Astrocyte (in vitro differentiated cells and primary cell): ENCODE data around the gene C1orf198. TPM values are rescaled to one million over a fixed set of nuclear protein-coding genes. Genes with fewer than 3 reads are reported as not detected.
A peak's percentile ranks its signal among the peaks of the same experiment; 100 is the strongest.

Experiments used
- DNase-seq: peaks from one replicate; pipeline ENCODE4 v3.0.0-alpha.2; 2010; ENCODE audit warnings: low read depth
- FAIRE-seq: peaks from 2 replicates; lab custom pipeline; 2011; peaks lifted over from hg19 to GRCh38; lab: Jason Lieb, UNC
- H2AFZ ChIP-seq: 2 replicates; pipeline ENCODE4 v1.6.0; 2012; ENCODE audit warnings: low read depth, low read length, inconsistent platforms
- H3K27ac ChIP-seq: 2 replicates; pipeline ENCODE4 v1.5.1; 2011; ENCODE audit warnings: low read depth, low read length, inconsistent platforms
- H3K27me3 ChIP-seq: 2 replicates; pipeline ENCODE4 v1.6.0; 2011; ENCODE audit warnings: low read length, inconsistent platforms; ENCODE audit not compliant: insufficient read depth
- H3K36me3 ChIP-seq: 2 replicates; pipeline ENCODE4 v1.5.1; 2011; ENCODE audit warnings: low read length, inconsistent platforms; ENCODE audit not compliant: insufficient read depth
- H3K4me1 ChIP-seq: 2 replicates; pipeline ENCODE4 v1.5.1; 2011; ENCODE audit warnings: low read length, inconsistent platforms; ENCODE audit not compliant: insufficient read depth
- H3K4me2 ChIP-seq: 2 replicates; pipeline ENCODE4 v1.6.0; 2012; ENCODE audit warnings: low read length, inconsistent platforms
- H3K4me3 ChIP-seq: 2 replicates; pipeline ENCODE4 v1.5.1; 2011; ENCODE audit warnings: low read depth, mild to moderate bottlenecking, low read length, inconsistent platforms; ENCODE audit not compliant: insufficient read depth
- H3K79me2 ChIP-seq: 2 replicates; pipeline ENCODE4 v1.6.0; 2012; ENCODE audit warnings: mild to moderate bottlenecking, low read length, inconsistent platforms; ENCODE audit not compliant: insufficient read depth
- H3K9ac ChIP-seq: 2 replicates; pipeline ENCODE4 v1.6.0; 2012; ENCODE audit warnings: mild to moderate bottlenecking, low read length, inconsistent platforms
- H3K9me3 ChIP-seq: 2 replicates; pipeline ENCODE4 v1.5.1; 2012; ENCODE audit warnings: low read depth, mild to moderate bottlenecking, low read length, inconsistent platforms; ENCODE audit not compliant: insufficient read depth
- H4K20me1 ChIP-seq: 2 replicates; pipeline ENCODE4 v1.6.0; 2012; ENCODE audit warnings: low read length, inconsistent platforms; ENCODE audit not compliant: insufficient read depth
- H3K27ac Mint-ChIP-seq: one replicate; pipeline ENCODE4 v1.8.0; 2021; ENCODE audit warnings: mild to moderate bottlenecking, mixed read lengths; ENCODE audit not compliant: unreplicated experiment
- H3K27me3 Mint-ChIP-seq: one replicate; pipeline ENCODE4 v1.8.0; 2021; ENCODE audit warnings: low read depth, mixed read lengths; ENCODE audit not compliant: unreplicated experiment
- H3K36me3 Mint-ChIP-seq: one replicate; pipeline ENCODE4 v1.8.0; 2021; ENCODE audit warnings: low read depth, mixed read lengths; ENCODE audit not compliant: unreplicated experiment
- H3K4me1 Mint-ChIP-seq: one replicate; pipeline ENCODE4 v1.8.0; 2021; ENCODE audit warnings: low read depth, mixed read lengths; ENCODE audit not compliant: unreplicated experiment
- H3K4me3 Mint-ChIP-seq: one replicate; pipeline ENCODE4 v1.8.0; 2021; ENCODE audit warnings: mild to moderate bottlenecking, moderate library complexity, mixed read lengths; ENCODE audit not compliant: unreplicated experiment
- H3K9me3 Mint-ChIP-seq: one replicate; pipeline ENCODE4 v1.8.0; 2021; ENCODE audit warnings: mild to moderate bottlenecking, mixed read lengths; ENCODE audit not compliant: unreplicated experiment
- CTCF ChIP-seq: IDR thresholded peaks from 2 replicates; pipeline ENCODE4 v1.5.1; 2011; ENCODE audit warnings: low read depth, mild to moderate bottlenecking, inconsistent platforms, low read length, moderate library complexity; ENCODE audit not compliant: insufficient read depth
- EZH2 ChIP-seq: IDR thresholded peaks from 2 replicates; pipeline ENCODE4 v1.6.1; 2012; ENCODE audit warnings: mild to moderate bottlenecking, low read length, inconsistent platforms; ENCODE audit not compliant: insufficient read depth
- total RNA-seq: library from RNA; stranded (reverse); gene quantifications from 2 replicates; pipeline ENCODE4 v1.2.1, GENCODE V29; 2021

C1orf198 gene
- total RNA-seq, 1 donor from 2014 or later: 102 TPM

DNA sequence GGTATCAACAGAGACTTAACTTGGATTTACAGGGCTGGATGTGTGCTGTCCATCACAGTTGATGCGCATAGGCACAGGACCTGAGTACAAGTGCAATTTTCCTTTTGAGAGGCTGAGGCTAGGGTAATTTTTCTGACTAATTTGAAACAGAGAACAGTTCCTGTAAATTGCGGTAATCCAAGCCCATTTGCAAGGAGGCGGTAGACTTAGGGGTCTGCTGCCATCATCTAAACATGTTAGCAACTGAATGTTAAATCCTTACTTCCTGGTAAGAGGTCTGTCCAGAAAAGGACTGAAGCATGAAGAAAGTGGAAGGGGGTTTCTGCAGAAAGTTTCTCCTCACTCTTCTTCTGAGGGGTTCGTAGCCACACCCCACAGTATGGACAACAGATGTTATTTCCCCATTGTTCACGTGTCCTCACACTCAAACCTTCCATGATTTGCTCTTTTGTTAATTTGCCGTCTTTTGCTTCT, 23.7 kb upstream of the C1orf198 start:
- H3K4me1 ChIP-seq: no peaks in the 10 kb centered on the region
- no peaks in the 10 kb centered on the region for H4K20me1 ChIP-seq
- H3K4me2 ChIP-seq: no peak overlapping the region
- Mint-ChIP-seq H3K9me3 (no peaks in the 10 kb centered on the region), H3K27ac (no peak overlapping the region), H3K4me3 (no peak overlapping the region), H3K27me3 (no peaks in the 10 kb centered on the region), H3K36me3 (no peaks in the 10 kb centered on the region), H3K4me1 (peaks cover 7% of the 10 kb centered on the region)
- H3K9ac ChIP-seq: no peak overlapping the region
- H3K27ac ChIP-seq: no peak overlapping the region
- FAIRE-seq (no peak), DNase-seq (no peak)
- no peak overlapping the region for H3K4me3 ChIP-seq
- H3K27me3 ChIP-seq: no peaks in the 10 kb centered on the region
- no peaks in the 10 kb centered on the region for H3K9me3 ChIP-seq
- TF ChIP-seq EZH2: no peak
- TF ChIP-seq CTCF: no peak
- no peaks in the 10 kb centered on the region for H3K79me2 ChIP-seq
- no peaks in the 10 kb centered on the region for H3K36me3 ChIP-seq
- no peak overlapping the region for H2AFZ ChIP-seq

DNA sequence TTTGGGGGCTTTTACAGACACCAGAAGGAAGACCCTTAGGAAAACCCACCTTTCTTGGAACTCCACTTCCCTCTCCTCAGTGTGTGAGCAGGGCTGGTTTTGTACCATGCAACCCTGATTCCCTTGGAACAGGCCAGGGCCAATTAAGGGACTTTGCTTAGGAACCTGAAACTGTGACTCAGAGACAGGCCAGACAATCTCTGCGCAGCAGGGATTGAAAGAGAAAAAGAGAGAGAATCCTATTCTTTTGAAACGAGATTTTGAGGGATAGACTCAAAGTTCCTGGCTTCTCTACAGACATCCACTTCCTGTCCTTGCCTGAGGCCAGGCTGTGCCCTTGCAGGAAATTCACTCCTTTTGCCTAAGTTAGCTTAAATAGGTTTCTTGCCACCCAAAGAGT, 23.1 kb upstream of the C1orf198 start:
- FAIRE-seq (no peak), DNase-seq (no peak)
- Histone ChIP-seq H4K20me1 (no peaks in the 10 kb centered on the region), H3K27ac (no peak overlapping the region), H2AFZ (no peak overlapping the region), H3K4me1 (no peaks in the 10 kb centered on the region), H3K27me3 (no peaks in the 10 kb centered on the region), H3K79me2 (no peaks in the 10 kb centered on the region), H3K4me2 (no peak overlapping the region), H3K9ac (no peak overlapping the region), H3K36me3 (no peaks in the 10 kb centered on the region), H3K9me3 (no peaks in the 10 kb centered on the region), H3K4me3 (no peak overlapping the region)
- Mint-ChIP-seq H3K4me1 (peaks cover 7% of the 10 kb centered on the region), H3K27ac (peak overlapping the region; percentile 63), H3K36me3 (no peaks in the 10 kb centered on the region), H3K4me3 (no peak overlapping the region), H3K27me3 (no peaks in the 10 kb centered on the region), H3K9me3 (no peaks in the 10 kb centered on the region)
- TF ChIP-seq EZH2: no peak
- no peak for TF ChIP-seq CTCF

DNA sequence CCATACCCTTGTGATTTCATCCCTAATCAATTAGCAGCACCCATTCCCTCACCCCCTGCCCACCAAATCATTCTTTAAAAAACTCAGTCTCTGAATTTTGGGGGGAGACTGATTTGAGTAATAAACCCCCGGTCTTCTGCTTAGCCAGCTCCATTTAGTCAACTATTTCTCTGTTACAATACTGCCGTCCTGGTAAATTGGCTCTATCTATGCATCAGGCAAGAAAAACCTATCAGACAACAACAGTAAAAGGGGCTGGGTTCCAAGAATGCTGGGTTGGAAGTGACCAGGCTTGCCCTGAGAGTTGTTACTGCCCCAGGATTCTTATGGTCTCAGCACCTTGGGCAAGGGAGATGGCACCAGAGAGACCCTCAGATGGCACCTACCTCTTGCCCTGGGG, 16.3 kb upstream of the C1orf198 start:
- no peak for DNase-seq
- Mint-ChIP-seq H3K27me3 (peaks cover 21% of the 10 kb centered on the region), H3K36me3 (peaks cover 6% of the 10 kb centered on the region)

More for the DNA sequence above, 16.3 kb upstream of the C1orf198 start:
- Histone ChIP-seq H3K9ac (no peak overlapping the region), H3K4me2 (no peak overlapping the region), H3K27ac (no peak overlapping the region), H3K9me3 (peaks cover 6% of the 10 kb centered on the region), H3K4me3 (no peak overlapping the region), H3K27me3 (peaks cover 9% of the 10 kb centered on the region), H4K20me1 (no peaks in the 10 kb centered on the region), H3K4me1 (no peaks in the 10 kb centered on the region), H2AFZ (no peak overlapping the region), H3K36me3 (no peaks in the 10 kb centered on the region), H3K79me2 (no peaks in the 10 kb centered on the region)
- Mint-ChIP-seq H3K4me1 (no peaks in the 10 kb centered on the region), H3K4me3 (no peak overlapping the region), H3K9me3 (peaks cover 4% of the 10 kb centered on the region), H3K27ac (no peak overlapping the region)
- TF ChIP-seq CTCF (no peak), EZH2 (no peak)
- FAIRE-seq: no peak
